GM23248 (cell line): Measurements from ENCODE around the gene KDM6A.

Source experiments
- EZH2 ChIP-seq: fragments of 200-600 bp; sonication (generic); IDR thresholded peaks from 2 replicates; pipeline ENCODE4 v1.6.1; 2018; ENCODE audit warnings: antibody characterized with exemption, mild to moderate bottlenecking; ENCODE audit not compliant: insufficient read depth, poor library complexity, severe bottlenecking
- EZH2phosphoT487 ChIP-seq: fragments of 200-600 bp; sonication (generic); IDR thresholded peaks from 2 replicates; pipeline ENCODE4 v1.6.1; 2018; ENCODE audit warnings: antibody characterized with exemption, moderate library complexity, mild to moderate bottlenecking, low read depth; ENCODE audit not compliant: insufficient read depth

DNA sequence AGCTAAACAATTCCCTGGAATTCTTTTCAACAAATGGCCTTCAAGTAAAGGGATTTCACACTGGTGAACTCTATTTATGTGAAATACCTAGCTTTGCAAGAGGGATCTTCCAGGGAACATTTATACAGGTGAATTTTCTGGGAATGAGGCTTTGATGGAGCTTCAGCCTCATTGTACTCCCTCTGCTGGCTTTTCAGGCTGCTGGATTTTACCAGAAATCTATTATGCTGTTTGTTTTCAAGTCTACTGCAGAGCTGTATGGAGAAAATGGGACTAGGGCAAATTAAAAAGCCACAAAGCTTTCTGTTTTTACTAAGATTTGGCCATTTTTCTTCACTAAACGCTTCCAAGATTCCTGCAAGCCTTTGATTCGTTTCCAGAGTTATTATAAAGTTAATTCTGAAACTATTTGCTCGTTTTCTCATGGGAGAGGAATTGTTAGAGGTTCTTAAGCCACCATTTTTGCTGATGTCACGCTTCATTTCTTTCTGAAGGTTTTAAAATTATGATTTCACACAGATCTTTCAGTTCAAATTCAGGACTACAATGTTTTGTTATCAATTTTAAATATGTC, 31.6 kb downstream of the KDM6A start:
- no peak for TF ChIP-seq EZH2
- TF ChIP-seq EZH2phosphoT487 = no peak
